Skin epidermis (tissue), 12 donors: ENCODE data around the gene KCNIP4.

Experiments used
- H3K27ac ChIP-seq, 21 experiments: fragments of 200-600 bp; sonication (generic) in 11 of 21; one replicate each; pipeline ENCODE4 v1.5.0; 2020; ENCODE audit warnings: mild to moderate bottlenecking in 3 of 21, inconsistent platforms in 2 of 21, moderate library complexity in 2 of 21
- H3K4me3 ChIP-seq, 7 experiments: fragments of 200-600 bp; sonication (generic) in 2 of 7; one replicate each; pipeline ENCODE4 v1.5.0; 2020; ENCODE audit warnings: inconsistent platforms in 2 of 7, mild to moderate bottlenecking in 2 of 7, moderate library complexity in 1 of 7

KCNIP4 gene

DNA sequence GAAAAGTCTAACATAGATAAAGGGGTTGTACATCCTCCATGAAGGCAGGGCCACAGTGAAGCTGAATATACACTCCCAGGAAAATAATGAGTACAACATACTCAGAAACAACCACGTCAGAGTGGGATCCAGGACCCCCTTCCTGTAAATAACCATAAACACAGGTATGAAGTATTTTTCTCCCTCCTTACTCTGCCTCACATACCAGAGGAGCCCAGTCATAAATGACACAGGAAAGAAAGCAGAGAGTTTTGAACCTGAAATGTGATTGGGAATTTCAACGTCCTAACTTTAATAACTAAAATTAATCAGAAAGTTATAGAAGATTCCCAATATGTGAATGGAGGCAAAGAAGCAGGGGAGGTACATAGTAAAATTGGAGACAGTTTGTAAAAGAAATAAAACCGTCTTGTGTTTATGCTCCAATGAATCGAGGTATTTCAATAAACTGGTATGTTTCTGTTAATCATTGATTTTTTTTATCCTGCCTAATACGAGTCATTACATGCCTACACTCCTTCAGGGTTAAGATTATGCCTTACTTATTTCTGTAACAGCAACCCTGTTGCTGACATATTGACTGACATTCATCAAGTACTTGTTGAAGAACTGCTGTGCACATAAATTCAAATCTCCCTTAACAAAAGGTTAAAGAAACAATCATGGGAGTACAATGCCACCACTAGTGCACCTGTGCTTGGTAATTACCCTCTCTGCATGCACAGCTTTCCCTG lies 431.3 kb downstream of the KCNIP4 start:
- no peak overlapping the region for H3K27ac ChIP-seq
- H3K4me3 ChIP-seq = no peak overlapping the region

DNA sequence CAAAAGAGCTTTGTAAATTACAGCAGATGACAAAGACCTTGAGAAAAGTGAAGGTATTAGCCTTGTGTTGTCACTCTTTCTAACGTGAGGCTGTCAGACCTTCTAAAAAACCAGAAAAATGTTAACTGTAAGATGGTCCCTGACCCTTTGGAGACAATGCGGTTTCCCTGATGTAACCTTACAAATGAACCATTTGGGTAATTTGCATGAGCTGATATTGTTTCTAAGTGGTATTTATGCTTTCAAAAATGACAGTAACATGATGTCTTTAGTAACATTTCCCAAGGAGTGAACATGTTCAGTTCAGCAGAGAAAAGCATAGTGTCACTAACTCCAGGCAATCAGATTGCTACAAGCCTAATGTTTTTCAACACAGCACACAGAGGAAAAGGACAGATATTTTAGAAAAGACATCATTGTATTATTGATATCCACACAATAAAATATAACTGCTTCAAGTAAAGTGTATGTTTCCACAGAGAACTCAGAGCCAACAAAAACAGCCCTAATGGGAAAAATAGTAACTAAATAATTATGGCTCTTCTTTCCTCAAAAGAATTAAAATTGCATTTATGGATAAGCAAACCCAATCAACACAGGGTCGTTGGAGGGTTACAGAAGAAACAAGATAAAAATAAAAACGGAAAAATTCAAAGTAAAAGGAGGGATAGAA lies 434.4 kb downstream of the KCNIP4 start:
- no peak overlapping the region for H3K4me3 ChIP-seq

DNA sequence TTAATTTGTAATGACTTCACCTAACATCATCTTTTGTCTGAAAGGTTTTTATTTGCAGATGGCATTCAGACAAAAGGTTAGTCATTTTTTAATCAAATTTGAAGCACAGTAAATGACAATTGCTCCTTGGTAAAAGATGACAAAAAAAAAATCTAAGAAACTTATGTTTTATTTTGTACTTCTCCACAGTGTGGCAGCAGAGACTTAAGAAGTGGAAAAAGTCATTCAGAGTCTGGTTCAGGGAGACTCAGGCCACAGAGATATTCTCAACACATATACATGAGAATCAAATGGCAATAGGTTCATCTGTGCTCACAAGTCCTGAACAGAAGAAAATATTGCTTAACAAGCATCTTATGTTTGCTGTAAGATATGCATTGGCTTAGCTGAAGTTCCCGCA lies 436.2 kb downstream of the KCNIP4 start:
- no peak overlapping the region for H3K4me3 ChIP-seq
- H3K27ac ChIP-seq = no peak overlapping the region

More for the DNA sequence above, 434.4 kb downstream of the KCNIP4 start:
- no peak overlapping the region for H3K27ac ChIP-seq

DNA sequence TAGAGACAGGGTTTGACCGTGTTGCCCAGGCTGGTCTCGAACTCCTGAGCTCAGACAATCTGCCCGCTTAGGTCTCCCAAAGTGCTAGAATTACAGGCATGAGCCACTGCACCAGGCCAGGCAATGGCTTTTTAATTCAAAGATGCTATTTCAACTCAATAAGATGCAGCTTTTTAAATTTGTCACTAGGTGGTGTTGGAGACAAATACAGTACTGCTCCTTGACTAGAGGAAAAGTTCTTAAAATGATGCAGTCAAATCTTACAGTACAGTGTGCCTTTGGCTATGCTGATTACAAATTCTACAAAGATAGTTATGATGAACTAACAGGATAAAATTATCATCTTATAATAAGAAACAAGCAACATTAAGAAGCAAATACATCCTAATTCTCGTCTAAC lies 441.1 kb downstream of the KCNIP4 start:
- Histone ChIP-seq H3K4me3 (no peak overlapping the region), H3K27ac (no peak overlapping the region)

DNA sequence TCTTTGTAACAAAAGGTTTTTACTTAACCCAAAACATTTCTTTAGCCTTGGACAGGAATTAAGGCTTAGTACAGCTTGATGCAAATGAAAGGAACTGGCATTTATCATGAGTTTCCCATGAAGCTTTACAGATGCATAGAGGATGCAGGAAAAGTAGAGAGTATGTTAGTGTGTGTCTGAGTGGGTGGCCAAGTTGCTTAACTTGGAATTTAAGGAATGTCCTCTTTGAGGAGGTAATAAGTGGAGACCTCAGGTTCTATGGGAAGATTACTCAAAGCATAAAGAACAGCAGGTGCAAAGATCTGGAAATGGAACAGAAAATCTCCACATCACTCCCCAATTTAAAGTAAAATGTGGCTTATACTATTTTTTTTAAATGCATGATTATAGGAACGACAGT lies 457.9 kb downstream of the KCNIP4 start:
- Histone ChIP-seq H3K4me3 (no peak overlapping the region), H3K27ac (no peak overlapping the region)

DNA sequence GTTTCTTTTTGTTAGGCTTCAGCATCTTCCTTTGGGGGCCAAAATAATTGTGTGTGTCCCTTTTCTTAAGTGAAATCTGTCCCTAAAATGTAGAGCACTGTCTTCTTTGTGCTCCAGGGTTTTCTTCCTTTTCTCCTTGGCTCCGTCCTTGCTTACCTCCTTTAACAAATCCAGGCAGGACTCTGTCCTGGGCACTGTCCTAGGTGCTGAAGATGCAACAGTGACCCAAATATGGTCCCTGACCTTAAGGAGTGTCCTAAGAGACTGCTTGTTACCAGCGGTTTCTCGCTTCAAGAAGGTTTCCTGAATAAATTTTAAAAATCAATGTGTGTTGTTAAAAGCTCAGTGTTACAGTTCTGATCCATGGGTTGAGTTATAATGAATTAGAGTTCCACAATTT lies 471.8 kb downstream of the KCNIP4 start:
- no peak overlapping the region for H3K27ac ChIP-seq
- no peak overlapping the region for H3K4me3 ChIP-seq

DNA sequence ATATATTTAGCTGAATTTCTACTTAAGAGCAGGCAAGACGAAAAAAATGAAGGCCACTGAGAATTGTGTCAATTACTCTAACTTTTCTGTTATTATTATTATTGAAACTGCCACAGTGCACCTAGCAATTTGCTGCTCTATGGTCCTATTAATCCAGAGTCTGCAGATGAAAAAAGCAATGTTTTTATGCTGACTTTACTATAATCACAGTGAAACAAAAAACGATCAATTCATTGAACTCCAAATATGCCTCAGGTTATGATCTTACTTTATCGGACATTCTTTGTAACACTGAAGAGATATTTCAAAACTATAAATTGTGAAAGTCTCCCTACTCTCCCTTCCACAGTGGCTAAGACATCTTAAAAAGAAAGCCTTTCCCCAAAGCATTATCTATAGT lies 474.4 kb downstream of the KCNIP4 start:
- H3K4me3 ChIP-seq = no peak overlapping the region
- no peak overlapping the region for H3K27ac ChIP-seq

DNA sequence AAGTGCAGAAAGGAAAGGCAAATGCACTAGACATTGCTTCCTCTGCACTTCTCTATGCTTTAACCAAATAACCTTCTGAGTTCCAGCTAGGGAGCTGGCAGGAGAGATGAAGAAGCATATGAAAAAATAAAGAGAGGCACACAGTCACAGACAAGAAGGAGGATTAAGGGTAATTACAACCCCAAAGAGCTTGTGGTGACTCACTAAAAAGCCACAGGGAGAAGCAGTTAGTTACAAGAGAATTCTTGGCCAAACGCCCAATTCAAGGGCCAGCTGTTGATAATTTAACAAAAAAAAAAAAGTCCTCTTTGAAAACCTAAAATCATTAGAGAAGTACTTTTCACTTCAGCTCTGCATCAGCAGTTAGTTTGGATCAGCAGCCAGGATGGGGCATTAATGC lies 478.0 kb downstream of the KCNIP4 start:
- no peak overlapping the region for H3K27ac ChIP-seq

DNA sequence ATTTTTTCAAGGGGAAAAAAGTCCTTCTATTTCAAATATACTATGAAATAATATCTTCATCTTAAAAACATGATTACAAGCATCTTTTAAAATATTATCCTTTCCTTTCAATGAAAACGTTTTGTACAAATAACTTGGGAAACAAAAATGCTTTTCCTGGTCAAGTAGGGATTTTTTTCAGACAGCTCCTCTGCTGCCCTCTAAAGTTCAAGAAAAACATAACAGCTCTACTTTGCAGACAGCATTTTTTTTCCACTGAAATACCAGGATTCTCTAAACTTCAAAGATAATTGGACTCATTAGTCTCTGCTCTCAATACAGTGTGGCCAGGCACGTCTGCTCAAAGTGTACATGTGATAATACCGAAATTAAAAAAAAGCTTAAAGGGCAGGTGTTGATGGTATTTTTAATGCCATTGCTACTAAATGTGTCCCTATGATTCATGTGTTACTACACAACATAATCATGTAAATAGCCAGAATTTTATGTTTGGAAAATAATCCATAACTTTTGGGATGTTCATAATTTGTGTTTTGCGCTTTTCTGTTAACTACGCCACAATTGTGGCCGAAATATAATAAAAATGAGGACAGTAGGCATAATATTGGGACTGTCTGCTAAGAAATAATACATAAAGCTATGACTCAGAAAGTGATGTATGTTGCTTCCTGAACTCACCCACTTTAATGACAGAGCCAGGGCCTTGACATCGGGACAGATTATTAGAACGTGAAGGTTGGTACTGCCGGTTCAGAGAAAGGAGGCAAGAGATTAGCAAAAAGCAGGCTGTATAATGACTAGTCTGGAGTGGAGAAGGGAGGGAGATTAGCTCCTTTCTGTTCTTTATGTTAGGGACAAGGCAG lies 478.9 kb downstream of the KCNIP4 start:
- H3K4me3 ChIP-seq = no peak overlapping the region
- no peak overlapping the region for H3K27ac ChIP-seq

More for the DNA sequence above, 478.0 kb downstream of the KCNIP4 start:
- no peak overlapping the region for H3K4me3 ChIP-seq

DNA sequence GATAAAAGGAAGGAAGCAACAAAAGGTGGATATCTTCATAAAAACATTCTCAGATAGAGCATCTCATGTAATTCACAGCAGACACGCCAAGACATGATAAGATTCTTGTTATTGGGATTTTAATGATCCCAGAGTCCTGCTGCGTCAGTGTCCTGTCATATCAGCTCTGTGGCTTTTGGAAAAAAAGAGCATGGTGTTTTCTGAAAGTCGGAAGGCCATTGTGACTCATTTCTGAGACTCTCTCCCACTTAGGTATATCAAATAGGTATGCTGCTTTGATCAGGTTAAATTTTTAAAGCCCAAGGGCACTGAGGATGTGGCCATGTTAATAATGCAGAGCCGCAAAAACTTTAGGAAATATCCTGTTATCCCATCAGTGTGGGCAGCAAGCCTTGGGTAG lies 481.0 kb downstream of the KCNIP4 start:
- Histone ChIP-seq H3K4me3 (no peak overlapping the region), H3K27ac (no peak overlapping the region)

DNA sequence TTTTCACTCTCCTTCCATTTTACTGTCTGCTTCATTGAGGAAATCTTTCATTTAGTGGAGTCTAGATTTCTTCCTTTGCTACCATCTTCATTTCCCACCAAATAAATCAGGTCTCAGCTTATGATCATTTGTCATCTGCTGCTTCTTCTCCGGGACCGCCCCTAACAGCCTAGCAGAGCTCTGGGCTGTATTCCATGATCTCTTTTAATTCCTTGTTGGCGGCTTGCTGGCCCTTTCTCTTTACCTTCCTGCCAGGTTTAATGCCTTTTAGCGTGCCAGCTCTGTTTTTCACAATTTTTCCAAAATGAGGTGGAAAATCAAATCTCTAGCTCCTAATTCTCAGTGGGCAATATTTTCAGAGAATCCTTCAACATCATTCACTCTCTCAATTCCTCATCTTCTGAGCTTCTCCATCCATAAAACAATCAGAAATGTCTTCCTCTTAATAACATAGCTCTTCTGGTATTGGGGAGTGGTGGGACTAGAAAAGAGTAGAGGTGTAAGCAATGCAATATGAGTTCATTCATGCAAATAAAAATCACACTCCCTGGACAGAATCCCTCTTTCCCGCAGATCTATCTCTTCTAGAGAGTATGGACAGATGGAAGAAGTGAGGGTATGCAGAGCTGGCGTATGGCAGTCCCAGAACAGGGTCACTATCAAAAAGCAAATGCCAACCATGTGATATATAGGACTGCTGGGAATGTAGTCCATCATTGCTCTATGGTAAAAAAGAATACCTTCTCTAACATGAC lies 491.3 kb downstream of the KCNIP4 start:
- H3K27ac ChIP-seq = no peak overlapping the region

DNA sequence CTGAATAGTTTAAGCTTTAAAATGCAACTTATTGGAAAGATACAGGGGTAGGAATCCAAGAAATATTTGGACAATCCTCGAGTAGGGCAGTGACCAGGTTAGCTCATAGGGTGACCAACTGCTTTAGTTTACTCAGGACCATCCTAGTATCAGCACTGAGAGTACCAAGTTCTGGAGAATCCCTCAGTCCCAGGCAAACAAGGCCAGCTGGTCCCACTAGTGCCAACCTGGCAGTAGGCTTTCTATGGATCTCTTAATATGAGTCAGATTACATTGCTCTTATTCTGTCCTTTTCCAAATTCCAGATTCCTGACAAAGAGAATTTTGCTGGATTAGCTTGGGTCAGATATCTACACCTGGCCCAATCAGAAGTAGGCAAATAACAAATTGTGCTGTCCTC lies 493.7 kb downstream of the KCNIP4 start:
- no peak overlapping the region for H3K27ac ChIP-seq
- H3K4me3 ChIP-seq = no peak overlapping the region

More for the DNA sequence above, 491.3 kb downstream of the KCNIP4 start:
- no peak overlapping the region for H3K4me3 ChIP-seq

DNA sequence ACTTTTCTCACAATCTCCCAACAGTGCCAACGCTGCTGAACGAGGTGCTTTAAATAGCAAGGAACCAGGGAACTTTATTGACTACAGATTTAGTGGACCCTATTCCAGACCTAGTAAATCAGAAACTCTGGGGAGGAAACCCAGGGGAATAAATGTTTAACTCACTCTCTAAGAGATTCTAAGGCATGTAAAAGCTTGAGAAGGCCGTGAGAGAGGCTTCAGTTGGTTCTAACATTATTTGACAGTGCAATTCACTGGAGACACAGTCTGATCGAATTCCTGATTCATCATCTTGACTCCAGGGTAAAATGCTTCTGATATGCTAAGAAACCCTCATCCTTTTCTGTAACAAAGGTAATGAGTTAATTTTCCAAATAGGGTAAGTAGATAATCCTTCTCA lies 494.4 kb downstream of the KCNIP4 start:
- no peak overlapping the region for H3K27ac ChIP-seq
- no peak overlapping the region for H3K4me3 ChIP-seq

DNA sequence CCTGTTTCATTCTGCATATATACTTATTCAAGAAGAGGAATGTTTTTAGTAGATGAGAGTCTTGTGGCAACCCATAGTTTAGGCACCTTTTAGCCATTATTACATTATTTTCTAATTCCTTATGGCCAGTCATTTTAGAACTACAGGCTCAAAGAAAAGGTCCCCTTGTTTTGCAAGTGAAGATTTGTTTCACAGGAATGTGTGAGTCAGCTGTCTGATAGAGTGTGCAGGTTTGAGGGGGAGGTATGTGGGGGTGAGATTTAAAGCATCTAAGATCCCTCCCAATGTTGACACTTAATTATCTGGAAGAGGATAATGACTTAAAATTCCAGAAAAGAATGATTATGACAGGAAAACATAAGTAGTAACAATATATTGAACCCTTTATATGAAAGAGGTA lies 495.6 kb downstream of the KCNIP4 start:
- no peak overlapping the region for H3K4me3 ChIP-seq
- no peak overlapping the region for H3K27ac ChIP-seq

DNA sequence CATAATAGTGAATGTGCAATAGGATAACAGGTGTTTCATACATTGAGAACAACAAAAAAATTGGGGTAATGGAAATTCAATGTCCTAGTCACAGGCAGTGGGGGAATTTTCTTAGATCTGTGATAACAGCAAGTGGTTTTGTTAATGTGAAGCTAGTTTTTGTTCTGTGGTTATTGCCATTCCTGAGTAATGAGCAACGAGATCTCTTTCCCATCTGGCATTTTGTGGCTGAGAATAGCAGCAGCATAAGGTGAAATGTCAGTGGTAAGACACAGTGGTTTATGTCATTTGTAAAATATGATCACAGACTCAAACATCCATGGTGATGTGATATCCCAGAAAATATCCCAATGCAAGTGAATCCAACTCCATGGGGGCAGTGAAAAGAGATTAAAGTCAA lies 497.5 kb downstream of the KCNIP4 start:
- Histone ChIP-seq H3K4me3 (no peak overlapping the region), H3K27ac (no peak overlapping the region)

DNA sequence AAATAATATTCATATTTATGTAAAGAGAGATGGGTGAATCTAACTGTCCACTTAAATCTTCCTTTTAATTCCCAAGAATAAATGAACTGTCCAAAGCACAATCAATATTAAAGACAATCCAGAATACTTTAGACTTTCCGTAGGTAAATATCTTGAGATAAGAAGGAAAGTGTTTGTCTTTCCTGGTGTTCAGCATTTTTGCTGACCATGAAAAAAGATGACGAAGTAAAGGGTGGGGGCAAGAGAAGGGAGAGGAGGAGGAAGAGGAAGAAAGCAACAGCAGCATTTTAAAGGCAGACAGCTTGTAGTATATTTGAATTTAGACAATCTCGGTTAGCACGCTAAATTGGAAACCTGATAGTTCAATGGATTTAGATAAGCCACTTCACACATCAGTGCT lies 498.2 kb downstream of the KCNIP4 start:
- H3K27ac ChIP-seq = no peak overlapping the region
- no peak overlapping the region for H3K4me3 ChIP-seq

DNA sequence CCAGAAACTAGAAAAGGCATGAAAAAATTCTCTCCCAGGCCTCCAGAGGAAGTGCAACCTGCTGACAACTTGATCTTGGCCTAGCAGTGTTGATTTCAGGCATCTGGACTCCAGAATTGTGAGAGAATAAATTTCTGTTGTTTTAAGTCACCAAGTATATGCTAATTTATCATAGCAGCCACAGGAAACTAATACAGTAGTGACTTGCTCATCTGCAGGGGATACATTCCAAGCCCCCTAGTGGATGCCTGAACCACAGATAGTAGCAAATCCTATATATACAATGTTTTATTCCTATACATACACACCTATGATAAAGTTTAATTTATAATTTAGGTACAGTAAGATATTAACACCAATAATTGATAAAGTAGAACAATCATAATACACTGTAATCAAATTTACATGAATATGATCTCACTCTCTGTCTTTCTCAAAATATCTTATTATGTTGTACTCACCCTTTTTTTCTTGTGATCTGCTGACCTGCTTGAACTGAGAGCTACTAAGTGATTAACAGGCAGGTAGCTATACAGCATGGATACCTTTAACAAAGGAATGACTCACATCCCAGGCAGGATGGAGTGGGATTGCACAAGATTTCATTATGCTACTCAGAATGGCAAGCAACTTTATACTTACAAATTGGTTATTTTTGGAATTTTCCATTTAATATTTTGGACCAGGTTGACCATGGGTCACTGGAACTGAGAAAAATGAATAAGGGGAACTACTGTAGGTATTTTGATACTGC lies 501.1 kb downstream of the KCNIP4 start:
- Histone ChIP-seq H3K4me3 (no peak overlapping the region), H3K27ac (no peak overlapping the region)

DNA sequence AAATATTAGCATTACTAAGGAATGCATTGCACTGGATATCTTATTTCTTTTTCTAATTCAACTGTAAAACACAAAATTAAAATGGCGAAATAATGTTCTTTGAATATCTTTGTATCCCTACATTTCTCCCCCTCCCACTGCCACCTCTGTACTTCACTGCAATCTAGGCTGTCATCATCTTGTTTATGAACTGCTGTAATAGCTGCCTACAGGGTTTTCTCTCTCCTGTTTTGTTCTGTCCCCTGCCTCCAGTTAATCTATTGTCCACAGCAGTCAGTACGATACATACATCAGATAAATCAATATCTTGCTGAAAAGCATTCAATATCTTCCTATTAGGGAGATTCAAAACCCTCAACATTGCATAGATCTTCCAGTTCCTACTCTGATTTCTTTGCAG lies 528.4 kb downstream of the KCNIP4 start:
- Histone ChIP-seq H3K4me3 (no peak overlapping the region), H3K27ac (no peak overlapping the region)

DNA sequence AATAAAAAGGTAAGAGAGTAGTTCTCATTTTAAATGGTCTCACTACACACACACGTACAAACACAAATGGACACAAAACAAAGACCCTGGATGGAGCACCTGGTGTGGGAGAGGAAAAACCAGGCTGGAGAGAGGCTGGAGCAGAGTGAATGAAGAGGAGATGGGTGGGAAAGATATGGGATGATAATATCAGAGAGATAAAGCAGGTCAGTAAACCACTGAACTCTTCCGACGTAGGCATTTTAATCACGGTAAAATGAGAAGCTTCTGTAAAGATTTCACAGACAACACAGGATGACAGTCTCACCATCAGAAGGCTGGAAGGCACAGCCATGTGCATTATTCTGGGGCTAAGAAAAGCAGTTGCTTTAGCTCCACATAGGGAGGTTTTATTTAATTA lies 532.8 kb downstream of the KCNIP4 start:
- H3K27ac ChIP-seq = no peak overlapping the region
- H3K4me3 ChIP-seq = no peak overlapping the region
